Fibroblast of skin of left biceps (primary cell): Measurements from ENCODE around the gene GEMIN2.
"Not testable (repeated sequence)": the region's sequence is repeated elsewhere in the genome, so short reads cannot be mapped to it uniquely, and the experiment has no call there.

Experiments used
- DNase-seq, 2 experiments: peaks; one replicate each; pipeline ENCODE4 v3.0.0-alpha.2; 2013; ENCODE audit warnings: low read depth in 2 of 2

GEMIN2 gene

DNA sequence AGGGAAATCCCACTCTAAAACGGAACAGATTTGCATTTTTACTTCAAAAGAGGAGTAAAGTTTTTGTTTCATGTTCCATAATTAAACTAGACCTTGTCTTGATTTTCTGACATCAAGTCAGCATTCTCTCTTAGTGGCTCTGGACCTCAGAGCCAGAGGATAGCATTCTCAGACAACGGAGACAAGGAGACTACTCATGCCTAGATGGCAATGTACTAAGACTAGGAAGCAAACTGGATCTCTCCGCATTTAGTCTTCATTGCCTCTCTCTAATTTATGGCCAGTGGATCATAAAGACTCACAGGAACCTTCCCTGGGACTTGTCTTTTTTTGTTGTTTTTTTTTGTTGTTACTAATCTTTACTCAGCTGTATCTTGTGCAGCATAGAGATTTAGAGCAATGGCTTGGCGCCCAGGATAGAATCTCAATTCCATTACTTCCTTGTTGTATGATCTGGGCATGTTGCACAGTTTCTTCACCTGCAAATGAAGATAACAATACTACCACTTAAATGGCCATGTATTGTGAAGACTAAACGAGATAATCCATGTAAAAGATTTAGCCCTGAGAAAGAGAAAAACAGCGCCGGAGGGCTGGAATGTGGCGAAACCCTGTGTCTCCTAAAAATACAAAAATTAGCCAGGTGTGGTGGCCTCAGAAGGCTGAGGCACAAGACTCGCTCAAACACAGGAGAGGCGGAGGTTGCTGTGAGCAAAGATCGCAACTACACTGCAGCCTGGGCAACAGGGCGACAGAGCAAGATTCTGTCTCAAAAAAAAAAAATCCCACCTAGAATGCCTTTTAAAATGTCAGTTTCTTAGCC lies 4.0 kb upstream of the GEMIN2 start:
- no peak for DNase-seq

DNA sequence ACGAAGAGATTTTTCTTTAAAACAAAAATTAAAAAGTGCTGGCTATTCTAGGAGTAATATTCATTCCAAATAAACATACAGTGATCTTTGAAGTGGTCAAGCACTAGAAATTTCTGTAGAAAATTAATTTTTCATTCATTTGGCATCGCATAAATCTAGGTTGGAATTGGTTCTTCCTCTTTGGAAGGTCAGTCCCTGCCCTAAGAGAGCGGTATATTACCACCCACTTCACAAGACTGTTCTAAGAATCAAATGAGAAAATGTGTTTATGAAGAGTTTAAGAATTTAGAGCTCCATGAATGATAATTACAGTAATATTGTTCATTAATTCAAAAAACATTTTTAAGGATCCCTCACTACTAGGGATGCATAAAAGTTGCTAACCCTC lies 444 bp upstream of the GEMIN2 start:
- DNase-seq, result no peak

DNA sequence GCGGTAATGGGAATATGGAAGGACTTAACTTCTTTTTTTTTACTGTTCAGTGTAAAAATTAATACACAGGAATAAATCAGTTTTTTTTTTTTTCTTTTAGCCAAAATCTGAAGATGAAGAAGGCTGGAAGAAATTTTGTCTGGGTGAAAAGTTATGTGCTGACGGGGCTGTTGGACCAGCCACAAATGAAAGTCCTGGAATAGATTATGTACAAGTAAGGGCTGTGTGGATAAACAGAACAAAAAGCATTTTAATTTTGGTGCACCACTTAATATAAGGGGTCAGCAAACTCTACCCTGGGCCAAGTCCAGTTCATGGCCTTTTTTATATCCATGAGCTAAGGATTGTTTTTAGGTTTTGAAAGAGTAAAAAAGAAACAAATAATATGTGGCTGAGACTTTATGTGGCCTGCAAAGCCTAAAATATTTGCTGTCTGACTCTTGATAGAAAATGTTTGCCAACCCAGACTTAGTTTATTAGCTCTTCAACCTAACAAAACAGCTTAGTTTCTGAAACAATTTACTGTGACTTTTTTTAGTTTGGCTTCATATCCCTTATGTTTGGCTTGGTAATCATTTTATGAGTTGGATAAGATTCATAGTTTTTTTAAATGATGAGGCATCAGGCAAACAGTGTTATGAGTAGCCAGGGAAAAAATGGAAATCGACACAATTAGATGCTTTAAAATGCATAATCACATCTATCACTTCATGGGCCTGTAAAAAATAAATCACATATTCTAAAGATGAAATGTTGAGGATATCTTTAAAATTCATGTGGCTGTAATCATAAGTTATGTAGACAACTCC lies 8.4 kb downstream of the GEMIN2 start:
- DNase-seq, result no peak

- DNase-seq, result not testable (repeated sequence)
These were observed 23.7 kb downstream of the GEMIN2 start for GRCh38 chr14:39137835-39138234.

- no peak for DNase-seq
These were observed 24.3 kb downstream of the GEMIN2 start for GRCh38 chr14:39138440-39138839.

DNA sequence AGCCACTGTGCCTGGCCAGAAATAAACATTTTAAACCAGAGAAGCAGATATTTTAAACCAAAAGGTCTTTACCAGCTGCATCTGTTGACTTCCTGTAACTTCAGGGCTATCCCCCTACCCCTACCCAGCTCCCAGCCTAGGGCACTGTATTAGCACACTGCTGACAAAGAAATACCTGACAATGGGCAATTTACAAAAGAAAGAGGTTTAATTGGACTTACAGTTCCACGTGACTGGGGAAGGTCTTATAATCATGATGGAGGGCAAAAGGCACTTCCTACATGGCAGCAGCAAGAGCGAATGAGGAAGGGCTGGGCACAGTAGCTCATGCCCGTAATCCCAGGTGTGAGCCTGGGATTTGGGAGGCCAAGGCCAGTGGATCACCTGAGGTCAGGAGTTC lies 26.0 kb downstream of the GEMIN2 start:
- DNase-seq, result no peak

- not testable (repeated sequence) for DNase-seq
These were observed 27.5 kb downstream of the GEMIN2 start for GRCh38 chr14:39141623-39142022.

- DNase-seq, result not testable (repeated sequence)
These were observed 29.1 kb downstream of the GEMIN2 start for GRCh38 chr14:39143226-39143625.

GRCh38 chr14:39145266-39145966 lies 31.3 kb downstream of the GEMIN2 start:
- DNase-seq, result no peak

DNA sequence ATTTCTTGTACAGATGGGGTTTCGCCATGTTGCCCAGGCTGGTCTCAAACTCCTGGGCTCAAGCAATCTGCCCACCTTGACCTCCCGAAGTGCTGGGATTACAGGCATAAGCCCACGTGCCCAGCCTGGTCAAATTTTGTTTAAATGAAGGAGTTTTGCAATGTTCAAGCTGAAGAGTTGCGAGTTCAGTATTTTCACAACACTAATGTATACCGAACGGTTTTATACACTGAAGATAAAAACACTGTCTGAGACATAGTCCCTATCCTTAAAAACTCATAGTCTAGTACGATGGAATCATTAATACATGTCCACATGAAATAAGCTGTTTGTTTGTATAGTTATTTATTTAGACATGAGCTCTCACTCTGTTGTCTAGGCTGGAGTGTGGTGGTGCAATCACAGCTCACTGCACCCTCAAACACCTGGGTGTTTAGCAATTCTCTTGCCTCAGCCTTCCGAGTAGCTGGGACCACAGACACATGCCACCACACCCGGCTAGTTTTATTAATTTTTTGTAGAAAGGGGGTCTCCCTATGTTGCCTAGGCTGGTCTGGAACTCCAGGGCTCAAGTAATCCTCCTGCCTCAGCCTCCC lies 40.6 kb downstream of the GEMIN2 start:
- no peak for DNase-seq

- DNase-seq, result no peak
These were observed 43.4 kb downstream of the GEMIN2 start for GRCh38 chr14:39157491-39157890.

DNA sequence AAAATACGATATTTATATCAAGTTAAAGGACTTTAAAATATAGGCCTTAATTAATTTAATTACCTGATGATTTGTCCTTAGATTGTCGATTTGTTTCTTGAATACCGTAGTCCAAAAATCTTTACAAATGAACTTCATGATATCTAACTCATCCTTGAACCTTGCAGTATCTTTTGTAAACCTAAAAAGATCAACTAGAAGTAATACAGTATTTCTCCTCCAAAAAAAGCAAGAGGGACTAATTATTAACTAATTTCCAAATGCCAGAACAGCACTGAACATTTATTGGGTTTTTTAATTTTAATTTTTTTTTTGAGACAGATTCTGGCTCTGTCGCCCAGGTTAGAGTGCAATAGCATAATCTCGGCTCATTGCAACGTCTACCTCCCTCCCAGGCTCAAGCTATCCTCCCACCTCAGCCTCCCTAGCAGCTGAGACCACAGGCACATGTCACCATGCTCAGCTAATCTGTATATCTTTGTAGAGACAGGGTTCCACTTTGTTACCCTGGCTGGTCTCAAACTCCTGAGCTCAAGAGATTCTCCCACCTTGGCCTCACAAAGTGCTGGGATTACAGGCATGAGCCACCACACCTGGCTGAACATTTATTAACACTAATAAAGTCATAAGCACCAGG lies 44.2 kb downstream of the GEMIN2 start:
- DNase-seq, result no peak

DNA sequence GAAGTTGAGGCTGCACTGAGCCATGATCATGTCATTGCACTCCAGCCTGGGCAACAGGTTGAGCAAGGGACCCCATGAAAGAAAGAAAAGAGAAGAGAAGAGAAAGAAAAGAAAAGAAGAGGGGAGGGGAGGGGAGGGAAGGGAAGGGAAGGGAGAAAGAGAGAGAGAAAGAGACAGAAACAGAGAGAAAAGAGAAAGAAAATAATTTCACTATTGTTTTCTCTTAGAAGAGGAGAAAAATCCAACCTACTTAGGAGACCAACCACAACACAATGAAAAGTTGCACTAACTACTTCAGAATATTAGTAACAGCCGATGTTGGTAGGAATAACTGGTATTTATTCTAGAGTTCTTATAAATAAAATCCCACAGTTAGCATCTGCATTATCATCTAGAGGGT lies 46.4 kb downstream of the GEMIN2 start:
- DNase-seq, result no peak

DNA sequence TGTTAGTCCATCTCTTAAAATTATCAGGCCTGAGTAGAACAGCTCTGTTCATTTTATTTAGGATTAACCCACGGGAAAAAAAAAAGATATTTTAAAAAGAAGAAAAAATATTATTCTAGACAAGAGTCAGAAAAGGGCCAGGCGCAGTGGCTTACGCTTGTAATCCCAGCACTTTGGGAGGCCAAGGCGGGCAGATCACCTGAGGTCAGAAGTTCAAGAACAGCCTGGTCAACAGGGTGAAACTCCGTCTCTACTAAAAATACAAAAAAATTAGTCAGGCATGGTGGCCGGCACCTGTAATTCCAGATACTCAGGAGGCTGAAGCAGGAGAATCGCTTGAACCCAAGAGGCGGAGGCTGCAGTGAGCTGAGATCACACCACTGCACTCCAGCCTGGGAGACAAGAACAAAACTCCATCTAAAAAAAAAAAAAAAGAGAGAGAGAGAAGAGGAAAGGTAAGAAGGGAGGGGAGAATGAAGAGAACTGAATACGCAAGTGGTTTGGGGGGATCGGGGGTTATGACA lies 53.7 kb downstream of the GEMIN2 start:
- not testable (repeated sequence) for DNase-seq

DNA sequence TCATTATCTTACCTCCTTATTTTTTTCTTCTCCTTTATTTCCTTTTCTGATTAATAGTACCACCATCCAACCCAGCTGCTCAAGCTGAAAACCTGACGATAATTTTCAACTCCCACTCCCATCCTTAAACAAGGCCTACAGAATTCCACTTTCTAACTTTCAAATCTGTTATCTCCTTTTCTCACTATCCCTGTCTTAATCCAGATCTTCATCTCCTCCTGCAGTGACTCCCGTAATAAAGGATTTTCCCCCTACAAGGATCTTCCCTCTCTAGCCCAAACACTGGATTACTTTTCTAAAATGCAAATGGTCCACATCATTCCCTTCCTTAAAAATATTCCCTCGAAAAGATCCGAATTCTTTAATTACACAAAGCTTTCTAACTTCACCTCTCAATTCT lies 54.5 kb downstream of the GEMIN2 start:
- no peak for DNase-seq

- no peak for DNase-seq
These were observed 55.4 kb downstream of the GEMIN2 start for GRCh38 chr14:39169541-39169900.

DNA sequence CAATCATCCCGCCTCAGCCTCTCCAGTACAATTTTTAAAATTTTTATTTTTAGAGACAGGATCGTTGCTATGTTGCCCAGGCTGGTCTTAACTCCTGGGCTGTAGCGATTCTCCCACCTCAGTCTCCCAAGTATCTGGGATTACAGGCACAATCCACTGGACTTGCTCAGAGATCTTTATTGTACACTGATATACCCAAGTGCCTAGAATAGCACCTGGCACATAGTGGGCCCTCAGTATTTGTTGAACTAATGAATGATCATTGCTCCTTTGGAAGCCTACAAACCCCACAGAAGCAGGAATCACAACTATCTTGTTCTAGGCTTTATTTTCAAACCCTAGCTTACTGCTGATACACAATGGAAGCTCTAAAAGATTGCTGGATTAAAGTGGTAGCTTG lies 59.1 kb downstream of the GEMIN2 start:
- DNase-seq, result no peak

GRCh38 chr14:39174560-39175444 lies 60.7 kb downstream of the GEMIN2 start, which contains the start of gene PNN:
PNN (plus strand) TSS chr14:39175254; CDS start chr14:39175280, 26 bp downstream.
- DNase-seq, result peak; percentile 99

GRCh38 chr14:39175445-39176262 lies 61.5 kb downstream of the GEMIN2 start:
- DNase-seq, result peak in 1 of 2 experiments; percentile 1
